ENCODE data around the gene WNT3A. TPM values are rescaled to one million over a fixed set of nuclear protein-coding genes. Genes with fewer than 3 reads are reported as not detected.

Gene WNT3A
- total RNA-seq, 1 experiment from 2014 or later = 1.0 TPM

- intact Hi-C loops (cut with micrococcal nuclease) = loop anchor here (2.0 kb wide), 1 partner anchor 44 kb away; no protein-coding TSS in a partner anchor
- H3F3A ChIP-seq (ENCODE audit: low read length, unreplicated experiment) = peaks cover 4% of the 10 kb centered on the region
- no peaks in the 10 kb centered on the region for H3K36me3 ChIP-seq (ENCODE audit: low read depth, low read length)
- peaks cover 4% of the 10 kb centered on the region; the same call in 1 of the 2 replicates for H3K27me3 ChIP-seq (ENCODE audit: low read length)
- H3K4me1 ChIP-seq (ENCODE audit: insufficient read depth, low read length) = peaks cover 41% of the 10 kb centered on the region
- no peak for DNase-seq
- no peak overlapping the region for H3K27ac ChIP-seq (ENCODE audit: low read length)
- no peak overlapping the region for H2AFZ ChIP-seq (ENCODE audit: low read length)
- H3K9me2 ChIP-seq (replicated peaks; ENCODE audit: low read length) = no peaks in the 10 kb centered on the region
- H3K4me2 ChIP-seq (ENCODE audit: low read length) = no peak overlapping the region
- no peaks in the 10 kb centered on the region for H4K20me1 ChIP-seq (ENCODE audit: low read length)
- no peak overlapping the region for H3K4me3 ChIP-seq (ENCODE audit: low read length)
- ATAC-seq = no peak
- no TSS peak for BruUV-seq (replicated peaks)
- no peak overlapping the region for H3K9ac ChIP-seq (ENCODE audit: low read length)
- no peak for TF ChIP-seq EZH2phosphoT487 (IDR thresholded peaks at IDR 0.05; ENCODE audit: borderline replicate concordance, low read length)
- no peak for TF ChIP-seq CTCF (conservative IDR thresholded peaks at IDR 0.05; ENCODE audit: low read depth, low read length)
- TF ChIP-seq EZH2 (IDR thresholded peaks at IDR 0.05; ENCODE audit: low read length, unreplicated experiment) = no peak
- POLR2A ChIA-PET (ENCODE audit: unreplicated experiment) = no interaction called here
- CTCF ChIA-PET = no interaction called here
- no peaks in the 10 kb centered on the region for H3K79me2 ChIP-seq (ENCODE audit: low read length)
- H3K9me3 ChIP-seq (ENCODE audit: low read length) = no peaks in the 10 kb centered on the region
Measured at GRCh38 chr1:228042508-228042907, 35.7 kb downstream of the WNT3A start.

GRCh38 chr1:228043281-228043848 is 36.6 kb downstream of the WNT3A start:
- Histone ChIP-seq H2AFZ (ENCODE audit: low read length) (no peak overlapping the region), H3K27me3 (ENCODE audit: low read length) (peaks cover 4% of the 10 kb centered on the region; the same call in 1 of the 2 replicates), H3K9ac (ENCODE audit: low read length) (no peak overlapping the region), H3K36me3 (ENCODE audit: low read depth, low read length) (no peaks in the 10 kb centered on the region), H3K27ac (ENCODE audit: low read length) (peak overlapping the region; percentile 52), H3F3A (ENCODE audit: low read length, unreplicated experiment) (peaks cover 4% of the 10 kb centered on the region), H3K4me3 (ENCODE audit: low read length) (peak overlapping the region; percentile 8; the same call in 1 of the 2 replicates), H3K4me1 (ENCODE audit: insufficient read depth, low read length) (peaks cover 41% of the 10 kb centered on the region), H4K20me1 (ENCODE audit: low read length) (no peaks in the 10 kb centered on the region), H3K79me2 (ENCODE audit: low read length) (no peaks in the 10 kb centered on the region), H3K4me2 (ENCODE audit: low read length) (peak overlapping the region; percentile 65), H3K9me3 (ENCODE audit: low read length) (no peaks in the 10 kb centered on the region), H3K9me2 (replicated peaks; ENCODE audit: low read length) (no peaks in the 10 kb centered on the region)
- peak; percentile 91 for ATAC-seq
- DNase-seq = peak; percentile 100
- BruUV-seq (replicated peaks) = no TSS peak
- TF ChIP-seq CTCF (conservative IDR thresholded peaks at IDR 0.05; ENCODE audit: low read depth, low read length) (no peak), EZH2 (IDR thresholded peaks at IDR 0.05; ENCODE audit: low read length, unreplicated experiment) (no peak), EZH2phosphoT487 (IDR thresholded peaks at IDR 0.05; ENCODE audit: borderline replicate concordance, low read length) (peak; percentile 96)
- ChIA-PET POLR2A (ENCODE audit: unreplicated experiment) (interaction anchor here (0.6 kb wide), 1 partner anchor 250 kb away, joined by 3 read pairs; no protein-coding TSS in a partner anchor), CTCF (interaction anchor here (1.0 kb wide), 1 partner anchor 44 kb away, joined by 3 read pairs; no protein-coding TSS in a partner anchor)
- intact Hi-C loops (cut with micrococcal nuclease) = loop anchor here (2.0 kb wide), 1 partner anchor 45 kb away; no protein-coding TSS in a partner anchor

- H3K9me2 ChIP-seq (replicated peaks; ENCODE audit: low read length) = no peaks in the 10 kb centered on the region
- peak overlapping the region; percentile 65 for H3K4me2 ChIP-seq (ENCODE audit: low read length)
- no peak overlapping the region for H2AFZ ChIP-seq (ENCODE audit: low read length)
- H3K9me3 ChIP-seq (ENCODE audit: low read length) = no peaks in the 10 kb centered on the region
- peaks cover 4% of the 10 kb centered on the region for H3F3A ChIP-seq (ENCODE audit: low read length, unreplicated experiment)
- POLR2A ChIA-PET (ENCODE audit: unreplicated experiment) = interaction anchor here (0.8 kb wide), 2 partner anchors 14 to 239 kb away, joined by 5 to 7 read pairs; no protein-coding TSS in a partner anchor
- no peak overlapping the region for H3K4me3 ChIP-seq (ENCODE audit: low read length)
- ATAC-seq = no peak
- no peak for TF ChIP-seq CTCF (conservative IDR thresholded peaks at IDR 0.05; ENCODE audit: low read depth, low read length)
- TF ChIP-seq EZH2phosphoT487 (IDR thresholded peaks at IDR 0.05; ENCODE audit: borderline replicate concordance, low read length) = no peak
- TF ChIP-seq EZH2 (IDR thresholded peaks at IDR 0.05; ENCODE audit: low read length, unreplicated experiment) = no peak
- no peaks in the 10 kb centered on the region for H3K79me2 ChIP-seq (ENCODE audit: low read length)
- peak; percentile 62 for DNase-seq
- CTCF ChIA-PET = interaction anchor here (1.3 kb wide), 1 partner anchor 45 kb away, joined by 7 read pairs; no protein-coding TSS in a partner anchor
- BruUV-seq (replicated peaks) = no TSS peak
- H3K36me3 ChIP-seq (ENCODE audit: low read depth, low read length) = no peaks in the 10 kb centered on the region
- peaks cover 41% of the 10 kb centered on the region for H3K4me1 ChIP-seq (ENCODE audit: insufficient read depth, low read length)
- H4K20me1 ChIP-seq (ENCODE audit: low read length) = no peaks in the 10 kb centered on the region
- peak overlapping the region; percentile 64 for H3K27ac ChIP-seq (ENCODE audit: low read length)
- intact Hi-C loops (cut with micrococcal nuclease) = no loop called here
- H3K9ac ChIP-seq (ENCODE audit: low read length) = peak overlapping the region; percentile 4; the same call in 1 of the 2 replicates
- peaks cover 4% of the 10 kb centered on the region; the same call in 1 of the 2 replicates for H3K27me3 ChIP-seq (ENCODE audit: low read length)
Measured at GRCh38 chr1:228044961-228045360, 38.2 kb downstream of the WNT3A start.

Measured in PC-3 (cell line).